ENCODE data around the gene CLEC14A. TPM values are rescaled to one million over a fixed set of nuclear protein-coding genes. Genes with fewer than 3 reads are reported as not detected.

The CLEC14A gene
- total RNA-seq, 6 experiments from 2014 or later, result 3.2 to 11.6 (median 5.6) TPM

DNA sequence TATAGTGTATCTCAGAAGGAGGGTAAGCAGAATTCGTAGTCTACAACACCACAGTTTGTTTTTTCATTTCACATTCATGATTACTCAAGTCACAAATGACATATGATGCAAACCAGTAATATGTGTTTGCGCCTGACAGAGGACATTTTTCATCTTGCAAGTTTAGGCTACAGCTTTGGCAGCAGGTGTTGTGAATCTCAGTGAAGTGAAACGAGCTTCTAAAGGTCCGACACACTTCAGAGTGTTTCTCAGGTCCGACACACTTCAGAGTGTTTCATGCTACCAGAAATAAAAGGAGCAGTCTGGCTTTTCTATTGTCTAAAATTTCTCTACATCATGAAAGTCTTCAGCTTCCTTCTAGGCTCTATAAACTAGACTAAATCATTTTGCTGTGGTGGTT is 22.7 kb downstream of the CLEC14A start:
- ATAC-seq, result no peak
- intact Hi-C loops (cut with DNase I), result no loop called here
- TF ChIP-seq, protein P1, sequence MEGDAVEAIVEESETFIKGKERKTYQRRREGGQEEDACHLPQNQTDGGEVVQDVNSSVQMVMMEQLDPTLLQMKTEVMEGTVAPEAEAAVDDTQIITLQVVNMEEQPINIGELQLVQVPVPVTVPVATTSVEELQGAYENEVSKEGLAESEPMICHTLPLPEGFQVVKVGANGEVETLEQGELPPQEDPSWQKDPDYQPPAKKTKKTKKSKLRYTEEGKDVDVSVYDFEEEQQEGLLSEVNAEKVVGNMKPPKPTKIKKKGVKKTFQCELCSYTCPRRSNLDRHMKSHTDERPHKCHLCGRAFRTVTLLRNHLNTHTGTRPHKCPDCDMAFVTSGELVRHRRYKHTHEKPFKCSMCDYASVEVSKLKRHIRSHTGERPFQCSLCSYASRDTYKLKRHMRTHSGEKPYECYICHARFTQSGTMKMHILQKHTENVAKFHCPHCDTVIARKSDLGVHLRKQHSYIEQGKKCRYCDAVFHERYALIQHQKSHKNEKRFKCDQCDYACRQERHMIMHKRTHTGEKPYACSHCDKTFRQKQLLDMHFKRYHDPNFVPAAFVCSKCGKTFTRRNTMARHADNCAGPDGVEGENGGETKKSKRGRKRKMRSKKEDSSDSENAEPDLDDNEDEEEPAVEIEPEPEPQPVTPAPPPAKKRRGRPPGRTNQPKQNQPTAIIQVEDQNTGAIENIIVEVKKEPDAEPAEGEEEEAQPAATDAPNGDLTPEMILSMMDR (IDR thresholded peaks at IDR 0.05), result no peak
- TF ChIP-seq POLR2A (IDR thresholded peaks at IDR 0.05), result no peak
- Histone ChIP-seq H3K9me3 (no peaks in the 10 kb centered on the region), H3K27ac (no peak overlapping the region), H3K4me3 (no peak overlapping the region), H3K36me3 (no peaks in the 10 kb centered on the region), H3K4me1 (no peaks in the 10 kb centered on the region), H3K27me3 (no peaks in the 10 kb centered on the region)
- no peak for DNase-seq
- 50% methylated on average over 5 of the region's 5 CpGs for WGBS (ENCODE audit: insufficient coverage, low coverage, low lambda C conversion rate, missing lambda C conversion rate)

DNA sequence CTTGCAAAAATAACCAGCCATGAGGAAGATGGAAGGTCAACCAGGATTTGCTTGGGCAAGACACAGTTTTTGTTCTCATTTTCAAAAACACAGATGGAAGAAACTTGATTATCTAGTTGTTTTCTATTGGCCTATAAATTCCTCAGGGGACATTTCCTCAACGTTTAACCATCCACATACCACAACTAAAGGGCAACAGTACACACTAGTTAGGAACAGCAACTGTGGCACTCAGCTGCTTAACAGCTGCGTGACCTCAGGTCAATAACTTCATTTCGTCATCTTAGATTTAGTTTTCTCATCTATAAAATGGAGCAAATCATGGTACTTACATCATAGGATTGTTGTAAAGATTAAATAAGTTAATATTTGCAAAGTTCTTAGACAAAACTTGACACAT is 29.5 kb downstream of the CLEC14A start:
- TF ChIP-seq, protein P1 (IDR thresholded peaks at IDR 0.05), result no peak
- TF ChIP-seq POLR2A (IDR thresholded peaks at IDR 0.05), result no peak
- ATAC-seq (no peak), DNase-seq (no peak)
- no peak overlapping the region for H3K4me3 ChIP-seq
- no peaks in the 10 kb centered on the region for H3K9me3 ChIP-seq
- no peaks in the 10 kb centered on the region for H3K27me3 ChIP-seq
- 63% methylated on average over 3 of the region's 3 CpGs for WGBS (ENCODE audit: insufficient coverage, low coverage, low lambda C conversion rate, missing lambda C conversion rate)
- H3K36me3 ChIP-seq, result no peaks in the 10 kb centered on the region
- no peak overlapping the region for H3K27ac ChIP-seq
- no peaks in the 10 kb centered on the region for H3K4me1 ChIP-seq
- intact Hi-C loops (cut with DNase I), result no loop called here

DNA sequence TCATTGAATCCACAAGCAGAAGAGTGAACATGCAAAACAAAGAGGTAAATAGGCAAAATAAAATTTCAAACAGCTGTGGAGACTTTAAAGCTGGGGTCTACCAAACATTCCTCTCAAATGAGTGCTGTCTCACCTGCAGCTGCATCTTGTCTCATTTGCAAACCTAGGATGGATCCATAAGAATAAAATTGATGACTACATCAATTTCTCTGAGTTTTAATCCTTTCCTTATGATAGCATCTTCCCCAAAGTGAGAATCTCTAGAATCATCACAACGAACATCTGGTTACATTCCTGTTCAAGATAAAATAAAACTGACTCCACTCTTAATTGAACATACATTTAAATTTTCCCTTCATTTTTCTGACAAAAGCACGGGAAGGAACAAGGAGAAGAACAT is 29.9 kb downstream of the CLEC14A start:
- no peaks in the 10 kb centered on the region for H3K9me3 ChIP-seq
- TF ChIP-seq, protein P1 (IDR thresholded peaks at IDR 0.05), result no peak
- DNase-seq (no peak), ATAC-seq (no peak)
- H3K27me3 ChIP-seq, result no peaks in the 10 kb centered on the region
- H3K27ac ChIP-seq, result no peak overlapping the region
- no peaks in the 10 kb centered on the region for H3K36me3 ChIP-seq
- H3K4me1 ChIP-seq, result no peaks in the 10 kb centered on the region
- H3K4me3 ChIP-seq, result no peak overlapping the region
- WGBS (ENCODE audit: insufficient coverage, low coverage, low lambda C conversion rate, missing lambda C conversion rate), result 45% methylated on average over 2 of the region's 2 CpGs
- intact Hi-C loops (cut with DNase I), result no loop called here

DNA sequence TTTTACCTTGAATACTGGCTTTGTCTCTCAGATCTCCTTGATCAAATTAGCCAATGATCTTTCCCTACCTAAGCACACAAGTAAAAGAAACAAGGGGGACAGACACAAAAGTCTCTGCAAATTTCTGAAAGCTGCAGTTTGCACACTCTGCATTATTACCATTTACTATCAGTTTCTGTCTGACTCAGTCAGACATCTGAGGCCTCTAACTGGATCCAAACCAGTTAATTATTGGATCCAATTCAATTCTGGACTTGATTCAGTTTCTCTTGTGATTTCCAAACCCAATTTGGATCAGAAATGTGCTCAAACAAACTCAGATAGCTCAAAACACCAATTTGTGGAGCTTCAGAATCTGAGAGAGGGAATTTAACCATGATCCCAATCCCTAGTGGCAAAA is 31.6 kb downstream of the CLEC14A start:
- Histone ChIP-seq H3K27me3 (no peaks in the 10 kb centered on the region), H3K9me3 (no peaks in the 10 kb centered on the region), H3K27ac (no peak overlapping the region), H3K4me1 (no peaks in the 10 kb centered on the region), H3K36me3 (no peaks in the 10 kb centered on the region), H3K4me3 (no peak overlapping the region)
- ATAC-seq (peak in 3 of 4 donors; percentile 18 to 42 (median 32)), DNase-seq (no peak)
- intact Hi-C loops (cut with DNase I), result no loop called here
- TF ChIP-seq POLR2A (IDR thresholded peaks at IDR 0.05), result no peak
- TF ChIP-seq, protein P1 (IDR thresholded peaks at IDR 0.05), result no peak

DNA sequence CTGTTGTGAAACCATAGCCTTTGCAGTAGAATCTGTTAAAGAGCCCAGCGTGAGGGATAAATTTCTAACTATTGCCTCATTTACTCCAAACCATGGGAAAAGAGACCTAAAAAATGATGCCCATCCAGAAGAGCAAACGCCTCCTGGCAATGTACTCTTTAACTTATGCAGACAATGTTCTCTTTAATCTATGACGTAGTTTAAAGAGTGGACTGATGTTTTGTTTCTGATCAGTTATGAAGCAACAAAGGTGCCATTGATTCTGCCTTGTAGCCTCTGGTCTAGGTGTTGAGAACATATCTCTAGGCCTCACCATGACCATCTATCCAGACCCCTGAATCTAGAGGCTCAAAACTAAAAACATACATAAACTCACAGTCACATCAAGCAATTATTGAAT is 34.8 kb downstream of the CLEC14A start:
- H3K9me3 ChIP-seq, result no peaks in the 10 kb centered on the region
- H3K36me3 ChIP-seq, result no peaks in the 10 kb centered on the region
- H3K27ac ChIP-seq, result no peak overlapping the region
- DNase-seq, result no peak
- no peak overlapping the region for H3K4me3 ChIP-seq
- ATAC-seq, result no peak
- intact Hi-C loops (cut with DNase I), result no loop called here
- H3K27me3 ChIP-seq, result no peaks in the 10 kb centered on the region
- no peaks in the 10 kb centered on the region for H3K4me1 ChIP-seq
- TF ChIP-seq, protein P1 (IDR thresholded peaks at IDR 0.05), result no peak
- TF ChIP-seq POLR2A (IDR thresholded peaks at IDR 0.05), result no peak
- WGBS (ENCODE audit: insufficient coverage, low coverage, low lambda C conversion rate, missing lambda C conversion rate), result 82% methylated on average over 3 of the region's 3 CpGs

Data from right lobe of liver (tissue), 6 donors.